Activated CD8-positive, alpha-beta memory T cell treated with anti-CD3 and anti-CD28 coated beads for 48 hours (primary cell): ENCODE measurements around the gene ARSG.

Source experiments
- DNase-seq, 3 experiments: peaks; one replicate each; pipeline ENCODE4 v3.0.0-alpha.2; 2020; ENCODE audit warnings: low read depth in 2 of 3, low spot score in 2 of 3

ARSG gene

GRCh38 chr17:68446626-68447041, 155.3 kb downstream of the ARSG start:
- DNase-seq, result no peak

- DNase-seq, result no peak
Observed at GRCh38 chr17:68449021-68449739, 157.9 kb downstream of the ARSG start.

GRCh38 chr17:68450391-68450790, 159.1 kb downstream of the ARSG start:
- no peak for DNase-seq

GRCh38 chr17:68450801-68451200, 159.5 kb downstream of the ARSG start:
- no peak for DNase-seq

- no peak for DNase-seq
Observed at GRCh38 chr17:68451670-68452354, 160.5 kb downstream of the ARSG start.

GRCh38 chr17:68452724-68453290, 161.5 kb downstream of the ARSG start:
- no peak for DNase-seq

- no peak for DNase-seq
Observed at GRCh38 chr17:68453991-68454665, 162.8 kb downstream of the ARSG start.

- DNase-seq, result no peak
Observed at GRCh38 chr17:68455901-68456338, 164.6 kb downstream of the ARSG start.

- no peak for DNase-seq
Observed at GRCh38 chr17:68456339-68457167, 165.3 kb downstream of the ARSG start.

GRCh38 chr17:68457168-68457538, 165.9 kb downstream of the ARSG start, which contains the start of gene WIPI1:
Gene WIPI1, minus strand, starts transcription at chr17:68457496. Its CDS starts 75 bp downstream, at chr17:68457421.
- DNase-seq, result peak in 1 of 3 experiments; percentile 40

GRCh38 chr17:68457539-68458259, 166.4 kb downstream of the ARSG start:
- peak; percentile 87 to 99 (median 91) for DNase-seq

GRCh38 chr17:68458260-68459036, 167.2 kb downstream of the ARSG start:
- no peak for DNase-seq

GRCh38 chr17:68459037-68459639, 167.8 kb downstream of the ARSG start:
- no peak for DNase-seq

- no peak for DNase-seq
Observed at GRCh38 chr17:68460146-68460545, 168.9 kb downstream of the ARSG start.

GRCh38 chr17:68460715-68461114, 169.4 kb downstream of the ARSG start:
- no peak for DNase-seq

- DNase-seq, result no peak
Observed at GRCh38 chr17:68461122-68461539, 169.8 kb downstream of the ARSG start.

- no peak for DNase-seq
Observed at GRCh38 chr17:68461589-68461988, 170.3 kb downstream of the ARSG start.

GRCh38 chr17:68462381-68463210, 171.3 kb downstream of the ARSG start:
- peak in 1 of 3 experiments; percentile 45 for DNase-seq
